Stimulated activated naive CD4-positive, alpha-beta T cell treated with Interleukin-2 at 50 U/mL for 16 hours (primary cell): ENCODE data around the gene TMEM205.
"Not testable (repeated sequence)": the region's sequence is repeated elsewhere in the genome, so short reads cannot be mapped to it uniquely, and the experiment has no call there.

ENCODE experiments used
- DNase-seq: peaks from one replicate; lab custom pipeline; 2025; lab: John Stamatoyannopoulos, UW

The TMEM205 gene

GRCh38 chr19:11373166-11373884 lies 27.3 kb upstream of the TMEM205 start:
- DNase-seq = no peak

GRCh38 chr19:11370744-11371143 lies 24.7 kb upstream of the TMEM205 start:
- no peak for DNase-seq

- no peak for DNase-seq
Measured at GRCh38 chr19:11367528-11367927, 21.5 kb upstream of the TMEM205 start.

GRCh38 chr19:11365557-11366117 lies 19.6 kb upstream of the TMEM205 start:
- no peak for DNase-seq

GRCh38 chr19:11364935-11365334 lies 18.9 kb upstream of the TMEM205 start:
- DNase-seq = no peak

GRCh38 chr19:11364296-11364904 lies 18.3 kb upstream of the TMEM205 start:
- DNase-seq = no peak

GRCh38 chr19:11363881-11364280 lies 17.8 kb upstream of the TMEM205 start:
- DNase-seq = no peak

- DNase-seq = no peak
Measured at GRCh38 chr19:11361771-11362731, 16.0 kb upstream of the TMEM205 start.

- DNase-seq = no peak
Measured at GRCh38 chr19:11361037-11361770, 15.1 kb upstream of the TMEM205 start.

- no peak for DNase-seq
Measured at GRCh38 chr19:11359421-11359820, 13.4 kb upstream of the TMEM205 start.

GRCh38 chr19:11356676-11357550 lies 10.8 kb upstream of the TMEM205 start:
- DNase-seq = no peak

- no peak for DNase-seq
Measured at GRCh38 chr19:11356074-11356397, 10.0 kb upstream of the TMEM205 start.

- peak; percentile 75 for DNase-seq
Measured at GRCh38 chr19:11355160-11356073, 9.3 kb upstream of the TMEM205 start, which contains the start of gene PLPPR2. Gene PLPPR2 (plus strand): TSS chr19:11355432. CDS start chr19:11357674, 2,242 bp downstream.

- DNase-seq = not testable (repeated sequence)
Measured at GRCh38 chr19:11354102-11354501, 8.0 kb upstream of the TMEM205 start.

GRCh38 chr19:11349171-11349570 lies 3.1 kb upstream of the TMEM205 start:
- no peak for DNase-seq

- no peak for DNase-seq
Measured at GRCh38 chr19:11347546-11348039, 1.5 kb upstream of the TMEM205 start.

GRCh38 chr19:11345122-11345803 lies 805 bp downstream of the TMEM205 start:
- no peak for DNase-seq

GRCh38 chr19:11342429-11342828 lies 3.6 kb downstream of the TMEM205 start:
- no peak for DNase-seq

GRCh38 chr19:11340099-11340467 lies 6.0 kb downstream of the TMEM205 start:
- not testable (repeated sequence) for DNase-seq
